GM23338 (cell line): ENCODE results near the gene TAGAP. TPM values are rescaled to one million over a fixed set of nuclear protein-coding genes. Genes with fewer than 3 reads are reported as not detected.

ENCODE experiments used
- ATAC-seq: fragments of 200-7000 bp; cut with Tn5 transposase; 3 replicates; pipeline ENCODE4 v1.9.1; 2020
- DNase-seq: peaks from one replicate; pipeline ENCODE4 v3.0.0-alpha.2; 2015; ENCODE audit warnings: low spot score
- H2AFZ ChIP-seq: fragments of 200-600 bp; sonication (generic); 2 replicates; pipeline ENCODE4 v1.8.0; 2016; ENCODE audit warnings: antibody characterized with exemption, mild to moderate bottlenecking, moderate library complexity
- H3F3A ChIP-seq: fragments of 200-600 bp; sonication (generic); replicated peaks from 2 replicates; pipeline ENCODE4 v1.8.0; 2017; ENCODE audit warnings: antibody characterized with exemption, mixed run types, low read depth
- H3K27ac ChIP-seq: fragments of 200-600 bp; sonication (generic); 2 replicates; pipeline ENCODE4 v1.6.1; 2016; ENCODE audit warnings: low read depth
- H3K27me3 ChIP-seq: fragments of 200-600 bp; sonication (generic); 2 replicates; pipeline ENCODE4 v1.8.0; 2016; ENCODE audit warnings: mild to moderate bottlenecking, mixed run types, moderate library complexity; ENCODE audit not compliant: insufficient read depth
- H3K36me3 ChIP-seq: fragments of 200-600 bp; sonication (generic); 2 replicates; pipeline ENCODE4 v1.8.0; 2016; ENCODE audit warnings: mild to moderate bottlenecking; ENCODE audit not compliant: insufficient read depth
- H3K4me1 ChIP-seq: fragments of 200-600 bp; sonication (generic); 2 replicates; pipeline ENCODE4 v1.8.0; 2016; ENCODE audit warnings: mild to moderate bottlenecking, moderate library complexity; ENCODE audit not compliant: insufficient read depth
- H3K4me2 ChIP-seq: fragments of 200-600 bp; sonication (generic); 2 replicates; pipeline ENCODE4 v1.7.1; 2017; ENCODE audit warnings: mixed run types
- H3K4me3 ChIP-seq: fragments of 200-600 bp; sonication (generic); 2 replicates; pipeline ENCODE4 v1.6.1; 2016; ENCODE audit warnings: mixed run types
- H3K79me2 ChIP-seq: fragments of 200-600 bp; sonication (generic); replicated peaks from 2 replicates; pipeline ENCODE4 v1.8.0; 2017; ENCODE audit warnings: mild to moderate bottlenecking; ENCODE audit not compliant: insufficient read depth
- H3K9me2 ChIP-seq: fragments of 200-600 bp; sonication (generic); 2 replicates; pipeline ENCODE4 v1.8.0; 2017; ENCODE audit not compliant: insufficient read depth
- H4K20me1 ChIP-seq: fragments of 200-600 bp; sonication (generic); replicated peaks from 2 replicates; pipeline ENCODE4 v1.8.0; 2017; ENCODE audit warnings: mild to moderate bottlenecking; ENCODE audit not compliant: insufficient read depth
- H3K27ac Mint-ChIP-seq: 2 replicates; pipeline ENCODE4 v1.8.0; 2020; ENCODE audit warnings: inconsistent platforms, mild to moderate bottlenecking, moderate library complexity, mixed read lengths
- H3K27me3 Mint-ChIP-seq: 3 replicates; pipeline ENCODE4 v1.8.0; 2022; ENCODE audit warnings: low read depth, mild to moderate bottlenecking, moderate library complexity, mixed read lengths, inconsistent platforms; ENCODE audit not compliant: insufficient read depth, poor library complexity
- H3K36me3 Mint-ChIP-seq: 3 replicates; pipeline ENCODE4 v1.8.0; 2021; ENCODE audit warnings: low read depth, mild to moderate bottlenecking, inconsistent platforms, moderate library complexity, mixed read lengths
- H3K4me1 Mint-ChIP-seq: 3 replicates; pipeline ENCODE4 v1.8.0; 2020; ENCODE audit warnings: mild to moderate bottlenecking, inconsistent platforms, mixed read lengths
- H3K4me3 Mint-ChIP-seq: 3 replicates; pipeline ENCODE4 v1.8.0; 2021; ENCODE audit warnings: moderate library complexity, mild to moderate bottlenecking, inconsistent platforms, mixed read lengths
- H3K9me3 Mint-ChIP-seq: 3 replicates; pipeline ENCODE4 v1.8.0; 2020; ENCODE audit warnings: moderate library complexity, mild to moderate bottlenecking, inconsistent platforms, mixed read lengths
- CREB1 ChIP-seq: fragments of 250-450 bp; sonication (Bioruptor Pico); IDR thresholded peaks from 2 replicates; pipeline ENCODE4 v1.5.0; 2020; ENCODE audit warnings: low read depth, mild to moderate bottlenecking, moderate library complexity
- CTCF ChIP-seq, 2 experiments: fragments of 200-600 bp in 1 of 2; sonication (generic) in 1 of 2; conservative IDR thresholded peaks; 2 replicates each; pipeline versions ENCODE4 v1.5.1 to v1.6.1; 2016 to 2017; ENCODE audit warnings: antibody characterized with exemption in 2 of 2, low read depth in 2 of 2, mild to moderate bottlenecking in 2 of 2, moderate library complexity in 1 of 2
- ETS1 ChIP-seq: IDR thresholded peaks from 2 replicates; pipeline ENCODE4 v1.6.1; 2016; ENCODE audit warnings: antibody characterized with exemption
- EZH2 ChIP-seq: fragments of 200-600 bp; sonication (generic); IDR thresholded peaks from one replicate; pipeline ENCODE4 v1.8.0; 2017; ENCODE audit warnings: antibody characterized with exemption, mild to moderate bottlenecking, low read depth; ENCODE audit not compliant: unreplicated experiment
- EZH2phosphoT487 ChIP-seq: fragments of 200-600 bp; sonication (generic); IDR thresholded peaks from one replicate; pipeline ENCODE4 v1.8.1; 2018; ENCODE audit warnings: antibody characterized with exemption; ENCODE audit not compliant: unreplicated experiment
- JUNB ChIP-seq: IDR thresholded peaks from one replicate; pipeline ENCODE4 v1.6.1; 2016; ENCODE audit warnings: antibody characterized with exemption; ENCODE audit not compliant: unreplicated experiment
- NANOG ChIP-seq: IDR thresholded peaks from 2 replicates; pipeline ENCODE4 v1.6.1; 2016; ENCODE audit warnings: antibody characterized with exemption, borderline replicate concordance
- POLR2AphosphoS5 ChIP-seq: IDR thresholded peaks from 2 replicates; pipeline ENCODE4 v1.6.1; 2016; ENCODE audit warnings: antibody characterized with exemption, low read depth
- REST ChIP-seq: IDR thresholded peaks from one replicate; pipeline ENCODE4 v1.6.1; 2018; ENCODE audit warnings: antibody characterized with exemption; ENCODE audit not compliant: unreplicated experiment
- STAT1 ChIP-seq: IDR thresholded peaks from one replicate; pipeline ENCODE4 v1.6.1; 2016; ENCODE audit warnings: antibody characterized with exemption; ENCODE audit not compliant: unreplicated experiment
- ZNF114 ChIP-seq: fragments of 250-450 bp; sonication (Bioruptor Pico); IDR thresholded peaks from 2 replicates; pipeline ENCODE4 v1.5.0; 2020; ENCODE audit warnings: mild to moderate bottlenecking, moderate library complexity
- ZNF331 ChIP-seq: fragments of 250-450 bp; sonication (Bioruptor Pico); IDR thresholded peaks from 2 replicates; pipeline ENCODE4 v1.5.0; 2020; ENCODE audit warnings: low read depth, mild to moderate bottlenecking, moderate library complexity
- polyA plus RNA-seq: library from polyadenylated mRNA; unstranded; fragments of >200 nt; fragmentation: Nextera tagmentation; extraction: Ambion mirVana; gene quantifications from 2 replicates; pipeline ENCODE4 v1.2.1, GENCODE V29; 2016
- total RNA-seq: library from RNA; depleted of rRNA; stranded (reverse); fragments of >200 nt; shearing (Covaris generic); gene quantifications from 2 replicates; pipeline ENCODE4 v1.2.3, GENCODE V29; 2014

TAGAP gene
- total and polyA plus RNA-seq, 2 experiments from 2014 or later: not detected

- TF ChIP-seq CTCF (conservative IDR thresholded peaks at IDR 0.05; ENCODE audit: low read depth in 2 of 2): no peak
- no peak for TF ChIP-seq REST
- TF ChIP-seq EZH2phosphoT487: no peak
- no peak for TF ChIP-seq NANOG
Observed at GRCh38 chr6:159020011-159020410, 24.8 kb downstream of the TAGAP start (continued).

- H3K27ac Mint-ChIP-seq: no peak overlapping the region
- H3K9me3 Mint-ChIP-seq: no peaks in the 10 kb centered on the region
- Histone ChIP-seq H3K4me3 (no peak overlapping the region), H3F3A (no peaks in the 10 kb centered on the region), H3K4me2 (no peak overlapping the region), H3K36me3 (no peaks in the 10 kb centered on the region), H2AFZ (no peak overlapping the region), H3K9me2 (no peaks in the 10 kb centered on the region), H3K27ac (no peak overlapping the region), H3K27me3 (no peaks in the 10 kb centered on the region), H3K79me2 (no peaks in the 10 kb centered on the region), H4K20me1 (no peaks in the 10 kb centered on the region), H3K4me1 (no peaks in the 10 kb centered on the region)
- no peak for ATAC-seq
- no peak for DNase-seq
- no peaks in the 10 kb centered on the region for H3K4me1 Mint-ChIP-seq
- no peak overlapping the region for H3K4me3 Mint-ChIP-seq
- no peaks in the 10 kb centered on the region for H3K27me3 Mint-ChIP-seq
- no peaks in the 10 kb centered on the region for H3K36me3 Mint-ChIP-seq
- TF ChIP-seq REST (no peak), EZH2phosphoT487 (no peak), EZH2 (no peak), CREB1 (CRISPR knock-in tag) (no peak), ZNF331 (CRISPR knock-in tag) (no peak), ETS1 (no peak), CTCF (conservative IDR thresholded peaks at IDR 0.05; ENCODE audit: low read depth in 2 of 2) (no peak), NANOG (no peak), JUNB (no peak), POLR2AphosphoS5 (no peak), STAT1 (no peak), ZNF114 (CRISPR knock-in tag) (no peak)
Observed at GRCh38 chr6:159017757-159018559, 26.8 kb downstream of the TAGAP start.
